ENCODE results near the gene RPL5.

RPL5 gene

DNA sequence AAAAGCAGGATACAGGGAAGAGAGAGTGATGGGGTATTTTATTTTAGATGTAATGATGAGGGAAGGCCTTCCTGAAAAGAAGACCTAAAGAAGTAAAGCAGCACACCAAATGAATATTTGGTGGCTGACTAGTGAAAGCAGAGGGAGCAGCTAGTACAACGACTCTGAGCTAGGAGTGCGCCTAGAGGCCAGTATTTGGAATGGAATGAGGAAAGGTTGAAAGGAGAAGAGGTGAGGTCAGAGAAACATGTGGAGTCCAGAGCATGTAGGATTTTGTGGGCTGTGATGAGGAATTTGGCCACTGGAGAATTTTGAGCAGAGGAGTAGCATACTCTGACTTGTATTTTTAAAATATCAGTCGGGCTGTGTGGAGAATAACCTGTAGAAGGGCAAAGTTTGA, 11.8 kb upstream of the RPL5 start:
- DNase-seq (ENCODE audit: low read depth in 2 of 2) = no peak

DNA sequence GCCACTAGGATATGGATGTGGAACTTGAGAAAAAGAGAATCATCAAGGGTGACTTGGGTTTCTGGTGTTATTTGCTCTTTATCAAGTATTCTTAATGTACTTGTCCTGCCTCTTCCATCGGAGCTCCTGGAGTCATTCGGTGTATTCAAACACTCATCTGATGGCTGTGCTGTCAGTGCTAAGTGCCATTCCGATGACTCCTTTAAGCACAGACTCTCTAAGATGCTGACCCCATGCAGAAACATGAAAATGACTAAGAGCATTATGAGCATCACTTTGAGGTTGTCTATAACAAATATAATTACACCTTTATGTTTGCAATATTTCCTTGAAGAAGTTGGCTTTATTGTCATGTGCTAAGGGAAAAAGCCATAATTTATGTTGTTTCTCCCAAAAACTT, 11.3 kb upstream of the RPL5 start:
- DNase-seq (ENCODE audit: low read depth in 2 of 2) = no peak

DNA sequence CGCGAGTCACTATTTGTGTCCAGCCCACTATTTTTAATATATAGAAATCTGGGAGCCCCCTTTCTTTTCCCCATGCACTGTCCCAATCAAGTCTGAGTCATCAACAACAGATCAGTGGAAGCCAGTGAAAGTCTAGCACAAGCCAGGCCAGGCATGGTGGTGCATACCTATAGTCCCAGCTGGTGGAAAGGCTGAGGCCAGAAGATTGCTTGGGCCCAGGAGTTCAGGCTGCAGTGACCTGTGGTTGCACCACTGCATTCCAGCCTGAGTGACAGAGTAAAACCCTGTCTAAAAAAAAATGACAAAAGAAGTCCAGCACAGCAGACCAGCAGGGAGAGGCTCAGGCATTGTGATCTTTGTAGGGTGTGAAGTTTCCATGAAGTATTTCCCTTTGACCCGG, 9.0 kb upstream of the RPL5 start:
- DNase-seq (ENCODE audit: low read depth in 2 of 2) = no peak

DNA sequence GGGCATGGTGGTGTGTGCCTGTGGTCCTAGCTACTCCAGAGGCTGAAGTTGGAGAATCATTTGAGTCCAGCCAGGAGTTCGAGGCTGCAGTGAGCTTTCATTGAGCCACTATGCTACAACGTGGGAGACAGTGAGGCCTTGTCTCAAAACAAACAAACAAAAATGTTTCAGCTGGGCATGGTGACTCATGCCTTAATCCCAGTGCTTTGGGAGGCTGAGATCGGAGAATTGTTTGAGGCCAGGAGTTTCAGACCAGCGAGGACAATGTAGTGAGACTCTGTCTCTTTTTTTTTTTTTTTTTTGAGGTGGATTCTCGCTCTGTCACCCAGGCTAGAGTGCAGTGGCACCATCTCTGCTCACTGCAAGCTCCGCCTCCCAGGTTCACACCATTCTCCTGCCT, 5.0 kb upstream of the RPL5 start:
- DNase-seq (ENCODE audit: low read depth in 2 of 2) = no peak

- no peak for DNase-seq (ENCODE audit: low read depth in 2 of 2)
Observed at GRCh38 chr1:92831368-92831761, 475 bp upstream of the RPL5 start.

GRCh38 chr1:92832537-92833114, 786 bp downstream of the RPL5 start:
- DNase-seq (ENCODE audit: low read depth in 2 of 2) = no peak

GRCh38 chr1:92833840-92834239, 2.0 kb downstream of the RPL5 start:
- no peak for DNase-seq (ENCODE audit: low read depth in 2 of 2)

- DNase-seq (ENCODE audit: low read depth in 2 of 2) = no peak
Observed at GRCh38 chr1:92834617-92835016, 2.8 kb downstream of the RPL5 start.

- no peak for DNase-seq (ENCODE audit: low read depth in 2 of 2)
Observed at GRCh38 chr1:92837062-92837461, 5.2 kb downstream of the RPL5 start.

DNA sequence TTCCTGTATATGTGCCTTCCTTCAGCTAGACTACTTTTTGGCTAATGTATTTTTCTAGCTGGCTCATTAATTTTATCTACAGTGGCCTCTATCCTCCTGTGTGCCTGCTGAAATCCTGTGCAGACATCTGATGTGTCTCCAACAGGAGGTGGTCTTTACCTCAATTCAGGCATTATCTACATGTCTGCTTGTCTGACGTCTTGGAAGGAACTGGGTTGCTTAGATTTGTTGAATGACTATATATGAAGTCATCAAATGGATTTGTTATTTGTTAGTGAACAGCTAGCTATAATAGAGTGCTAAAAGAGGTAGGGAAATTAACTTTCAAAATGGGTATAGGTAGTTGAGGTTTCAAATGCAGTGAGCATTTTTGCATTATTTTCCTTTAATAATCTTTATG, 6.7 kb downstream of the RPL5 start:
- DNase-seq (ENCODE audit: low read depth in 2 of 2) = no peak

DNA sequence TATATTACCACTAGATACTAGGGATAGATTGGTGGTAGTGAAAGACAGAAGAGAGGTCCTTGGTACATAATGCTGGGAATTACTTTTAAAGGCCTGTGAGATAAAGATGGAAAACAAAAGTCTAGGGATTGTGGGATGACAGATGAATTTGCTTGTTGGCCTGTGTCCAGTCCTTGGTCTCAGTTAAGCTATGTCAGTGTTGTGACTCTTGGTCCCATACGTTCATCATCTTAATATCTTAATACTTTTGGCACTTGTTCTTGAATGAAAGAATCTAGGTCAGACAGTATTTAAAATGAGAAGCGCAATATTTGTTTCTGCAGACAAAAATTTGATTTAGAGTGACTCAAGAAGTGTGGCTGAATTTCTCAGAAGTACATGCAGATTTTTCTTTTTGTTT, 7.6 kb downstream of the RPL5 start:
- DNase-seq (ENCODE audit: low read depth in 2 of 2) = no peak

- no peak for DNase-seq (ENCODE audit: low read depth in 2 of 2)
Observed at GRCh38 chr1:92840600-92840999, 8.8 kb downstream of the RPL5 start.

- DNase-seq (ENCODE audit: low read depth in 2 of 2) = no peak
Observed at GRCh38 chr1:92842082-92843045, 10.5 kb downstream of the RPL5 start.

DNA sequence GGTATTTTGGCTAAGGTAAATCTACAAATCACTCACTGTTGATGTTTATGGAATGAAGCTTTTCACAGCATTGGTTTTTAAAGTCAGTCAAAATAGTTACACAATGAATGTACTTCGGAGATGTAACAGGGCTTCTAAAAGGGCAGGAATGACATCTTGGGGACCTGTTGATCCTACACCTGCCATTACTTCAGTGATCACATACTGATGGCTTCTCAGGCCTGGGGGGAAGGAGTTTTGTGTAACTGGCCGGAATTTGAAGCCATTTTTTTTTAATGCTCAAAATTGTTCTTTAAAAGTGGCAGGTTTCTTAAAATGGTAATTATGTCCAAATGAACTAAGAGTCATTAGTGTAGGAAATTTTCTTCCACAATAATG, 11.2 kb downstream of the RPL5 start:
- no peak for DNase-seq (ENCODE audit: low read depth in 2 of 2)

GRCh38 chr1:92843429-92844352, 11.9 kb downstream of the RPL5 start:
- DNase-seq (ENCODE audit: low read depth in 2 of 2) = no peak

DNA sequence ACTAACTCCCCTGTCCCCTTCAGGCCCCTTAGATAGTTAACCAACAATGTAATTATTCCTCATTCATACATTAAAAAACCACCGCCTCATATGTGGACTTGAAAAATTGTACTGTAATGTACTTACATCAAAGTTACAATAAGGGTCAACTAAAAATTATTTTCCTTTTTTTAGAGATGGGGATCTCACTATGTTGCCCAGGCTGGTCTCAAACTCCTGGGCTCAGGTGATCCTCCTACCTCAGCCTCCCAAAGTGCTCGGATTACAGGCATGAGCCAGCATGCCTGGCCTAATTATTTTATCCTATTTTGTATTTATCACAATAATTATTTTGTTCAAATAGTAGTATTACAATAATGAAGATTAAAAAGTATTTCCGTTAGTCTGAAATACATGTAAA, 12.6 kb downstream of the RPL5 start:
- no peak for DNase-seq (ENCODE audit: low read depth in 2 of 2)

- DNase-seq (ENCODE audit: low read depth in 2 of 2) = no peak
Observed at GRCh38 chr1:92845908-92846307, 14.1 kb downstream of the RPL5 start.

DNA sequence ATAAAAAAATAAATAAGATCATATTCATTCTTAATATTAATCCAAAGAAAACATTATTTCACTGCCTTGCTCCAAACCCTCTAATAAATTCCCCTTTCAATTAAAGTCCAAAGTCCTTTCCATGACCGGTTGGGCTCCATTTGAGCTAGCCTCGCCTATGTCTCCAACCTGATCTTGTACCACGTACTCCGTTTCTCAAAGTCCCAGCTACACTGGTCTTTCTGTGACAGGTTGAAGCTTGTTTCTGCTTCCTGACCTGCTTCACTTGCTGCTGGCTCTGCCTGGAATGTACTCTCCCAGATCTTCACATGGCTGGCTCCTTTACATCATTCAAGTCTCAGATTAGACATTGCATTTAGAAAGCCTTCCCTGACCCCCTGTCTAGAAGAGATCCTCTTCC, 16.4 kb downstream of the RPL5 start:
- no peak for DNase-seq (ENCODE audit: low read depth in 2 of 2)

GRCh38 chr1:92850019-92850418, 18.2 kb downstream of the RPL5 start:
- DNase-seq (ENCODE audit: low read depth in 2 of 2) = no peak

DNA sequence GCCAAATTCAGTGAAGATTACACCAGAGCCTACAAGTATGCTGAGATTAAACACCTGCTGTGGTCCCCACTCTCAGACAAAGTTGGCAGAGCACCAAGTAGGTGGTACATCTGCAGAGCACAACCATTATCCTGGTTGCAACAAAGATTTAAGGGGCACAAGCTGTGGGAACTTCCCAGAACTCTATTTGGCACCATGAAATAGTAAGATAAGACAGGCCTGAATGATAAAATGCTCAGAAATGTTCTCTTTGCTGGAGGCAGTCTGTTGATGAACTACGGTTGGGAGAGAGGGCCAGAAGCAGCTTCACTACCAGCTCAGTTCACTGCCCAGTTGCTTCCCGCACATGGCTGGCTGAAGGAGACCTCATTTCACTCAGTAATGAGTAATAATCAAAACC, 19.9 kb downstream of the RPL5 start:
- no peak for DNase-seq (ENCODE audit: low read depth in 2 of 2)

DNA sequence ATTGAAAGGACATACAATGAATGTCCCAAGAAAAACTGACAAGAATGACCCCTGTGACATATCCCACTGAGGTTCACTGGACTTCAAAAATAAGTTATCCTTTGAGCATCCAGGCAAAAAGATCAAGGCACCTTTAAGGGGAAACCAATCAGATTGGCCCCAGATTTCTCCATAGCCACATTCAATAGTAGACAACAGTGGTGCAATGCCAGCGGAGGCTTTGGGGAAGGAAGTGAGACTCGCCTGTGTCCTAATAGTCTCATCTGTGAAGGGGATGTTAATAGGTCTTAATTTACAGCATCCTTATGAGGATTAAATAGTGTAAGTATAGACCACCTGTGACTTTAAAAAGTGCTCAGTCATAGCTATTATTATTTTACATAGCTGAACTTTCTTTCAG, 21.5 kb downstream of the RPL5 start:
- DNase-seq (ENCODE audit: low read depth in 2 of 2) = no peak

DNA sequence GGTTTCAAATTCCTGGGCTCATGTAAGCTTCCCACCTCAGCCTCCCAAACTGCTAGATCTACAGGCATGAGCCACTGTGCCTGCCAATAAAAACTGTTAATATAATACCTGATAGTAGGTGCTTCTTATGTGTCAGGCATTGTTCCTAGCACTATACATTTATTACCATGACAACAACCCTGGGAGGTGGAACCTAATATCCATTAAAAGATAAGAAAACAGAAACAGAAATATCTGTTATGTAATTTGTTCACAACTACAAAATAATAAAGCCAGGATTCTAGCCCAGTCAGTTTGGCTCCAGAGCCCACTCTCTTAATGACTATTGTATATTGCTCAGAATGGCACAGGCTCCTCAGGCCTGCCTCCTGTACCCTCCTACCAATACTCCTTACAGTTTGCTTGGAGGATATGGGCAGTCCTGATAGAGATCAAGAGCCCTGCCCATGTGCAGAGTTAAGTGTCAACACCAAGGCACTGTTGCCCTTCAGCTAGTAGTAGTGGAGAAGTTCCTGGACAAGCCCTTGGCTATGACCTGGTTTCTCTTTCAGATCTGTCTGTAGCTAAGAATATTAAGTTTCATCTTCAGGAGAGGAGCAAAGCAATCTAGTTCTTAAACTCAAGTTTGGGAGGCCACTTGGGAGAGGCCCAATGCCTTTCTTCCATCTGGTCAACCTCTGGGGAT, 22.4 kb downstream of the RPL5 start:
- DNase-seq (ENCODE audit: low read depth in 2 of 2) = no peak
